Breast epithelium (tissue), 4 donors: ENCODE data around the gene DPM2. TPM values are rescaled to one million over a fixed set of nuclear protein-coding genes. Genes with fewer than 3 reads are reported as not detected.

ENCODE experiments used
- DNase-seq, 2 donors: peaks; one replicate each; pipeline ENCODE4 v3.0.0-alpha.2; 2019; ENCODE audit warnings: low spot score in 2 of 2
- H3K27ac ChIP-seq, 2 donors: fragments of 200-600 bp; sonication (generic) in 1 of 2; one replicate each; pipeline ENCODE4 v1.5.1; 2016 to 2019; ENCODE audit warnings: mild to moderate bottlenecking in 1 of 2
- H3K27me3 ChIP-seq, 2 donors: fragments of 200-600 bp; sonication (generic) in 1 of 2; one replicate each; pipeline versions ENCODE4 v1.5.1 to v1.6.0; 2017 to 2019; ENCODE audit warnings: control low read depth in 1 of 2, mild to moderate bottlenecking in 1 of 2
- H3K36me3 ChIP-seq: fragments of 200-600 bp; one replicate; pipeline ENCODE4 v1.5.1; 2019
- H3K4me1 ChIP-seq, 2 donors: fragments of 200-600 bp; sonication (generic); one replicate each; pipeline ENCODE4 v1.5.1; 2016 to 2019; ENCODE audit warnings: control low read depth in 1 of 2
- H3K4me3 ChIP-seq, 3 donors: fragments of 200-600 bp; sonication (generic); 1 replicate in 2 of 3; 2 replicates in 1 of 3; pipeline ENCODE4 v1.5.1; 2016 to 2019; ENCODE audit warnings: mild to moderate bottlenecking in 3 of 3, moderate library complexity in 2 of 3
- H3K9me3 ChIP-seq, 2 donors: fragments of 200-600 bp; sonication (generic) in 1 of 2; one replicate each; pipeline ENCODE4 v1.5.1; 2016 to 2019; ENCODE audit warnings: control low read depth in 1 of 2
- POLR2A ChIP-seq: fragments of 450-650 bp; IDR thresholded peaks from one replicate; pipeline ENCODE4 v1.6.1; 2016; ENCODE audit warnings: antibody characterized with exemption, mild to moderate bottlenecking, moderate library complexity
- POLR2AphosphoS5 ChIP-seq, 3 donors: sonication (generic); formaldehyde crosslinking; IDR thresholded peaks; one replicate each; pipeline ENCODE4 v1.6.1; 2017; ENCODE audit warnings: antibody characterized with exemption in 3 of 3
- intact Hi-C: fragments of 100-400 bp; cut with DNase I; formaldehyde crosslinking; loops from one replicate; pipeline ENCODE4 v1.15.1; 2023; ENCODE audit warnings: low total_unique reads
- total RNA-seq, 3 donors: library from RNA; depleted of rRNA; stranded (reverse); fragments of >200 nt; gene quantifications; one replicate each; pipeline ENCODE4 v1.1.0, GENCODE V29; 2016
- TF ChIP-seq, protein P1 (sequence below), 3 donors: fragments of 450-650 bp; IDR thresholded peaks; one replicate each; pipeline ENCODE4 v1.5.1; 2016 to 2017; ENCODE audit warnings: antibody characterized with exemption in 3 of 3, mild to moderate bottlenecking in 3 of 3, moderate library complexity in 3 of 3

DPM2 gene
- total RNA-seq, 3 donors from 2014 or later = 10.6 to 17.4 (median 17.1) TPM

DNA sequence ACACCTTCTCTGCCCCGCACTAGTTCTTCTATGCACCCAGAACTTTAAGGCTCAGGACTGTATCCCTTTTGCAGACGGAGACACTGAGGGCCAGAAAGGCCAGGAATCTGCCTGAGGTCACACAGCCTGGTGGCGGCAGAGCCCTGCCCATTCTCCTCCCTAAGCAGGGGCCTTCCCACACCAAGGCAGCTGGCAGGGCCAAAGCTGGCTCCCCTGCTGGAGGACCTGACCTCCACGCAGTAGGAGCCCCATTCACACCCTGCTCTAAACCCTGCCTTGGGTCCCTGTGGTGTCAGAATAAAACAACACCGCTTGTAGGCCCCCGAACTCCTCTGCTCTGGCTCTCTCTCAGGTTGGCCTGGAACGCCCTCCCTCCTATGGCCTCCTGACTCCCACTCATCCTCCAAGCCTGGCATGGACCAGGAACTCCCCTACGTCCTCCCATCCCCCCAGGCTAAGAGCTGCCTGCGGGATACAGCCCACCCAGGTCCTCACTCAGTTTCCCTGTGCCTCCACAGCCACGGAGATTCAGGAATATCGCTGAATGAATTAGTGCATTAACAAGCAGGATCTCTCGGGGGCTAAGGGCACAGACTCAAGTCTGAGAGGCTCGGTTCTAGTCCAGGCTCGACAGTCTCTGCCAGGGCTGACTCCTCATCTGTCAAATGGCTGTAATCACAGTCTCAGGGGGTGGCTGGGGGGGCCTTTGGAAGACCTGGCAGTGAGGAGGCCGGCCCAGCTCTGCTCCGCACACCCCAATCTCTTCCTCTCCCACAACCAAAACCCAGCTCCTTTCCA, 41.1 kb downstream of the DPM2 start:
- H3K4me3 ChIP-seq = peak overlapping the region; percentile 91 to 98 (median 93)
- peaks cover 4 to 12% of the 10 kb centered on the region in 2 donors for H3K9me3 ChIP-seq
- intact Hi-C loops = no loop called here
- TF ChIP-seq, protein P1, sequence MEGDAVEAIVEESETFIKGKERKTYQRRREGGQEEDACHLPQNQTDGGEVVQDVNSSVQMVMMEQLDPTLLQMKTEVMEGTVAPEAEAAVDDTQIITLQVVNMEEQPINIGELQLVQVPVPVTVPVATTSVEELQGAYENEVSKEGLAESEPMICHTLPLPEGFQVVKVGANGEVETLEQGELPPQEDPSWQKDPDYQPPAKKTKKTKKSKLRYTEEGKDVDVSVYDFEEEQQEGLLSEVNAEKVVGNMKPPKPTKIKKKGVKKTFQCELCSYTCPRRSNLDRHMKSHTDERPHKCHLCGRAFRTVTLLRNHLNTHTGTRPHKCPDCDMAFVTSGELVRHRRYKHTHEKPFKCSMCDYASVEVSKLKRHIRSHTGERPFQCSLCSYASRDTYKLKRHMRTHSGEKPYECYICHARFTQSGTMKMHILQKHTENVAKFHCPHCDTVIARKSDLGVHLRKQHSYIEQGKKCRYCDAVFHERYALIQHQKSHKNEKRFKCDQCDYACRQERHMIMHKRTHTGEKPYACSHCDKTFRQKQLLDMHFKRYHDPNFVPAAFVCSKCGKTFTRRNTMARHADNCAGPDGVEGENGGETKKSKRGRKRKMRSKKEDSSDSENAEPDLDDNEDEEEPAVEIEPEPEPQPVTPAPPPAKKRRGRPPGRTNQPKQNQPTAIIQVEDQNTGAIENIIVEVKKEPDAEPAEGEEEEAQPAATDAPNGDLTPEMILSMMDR (IDR thresholded peaks at IDR 0.05) = no peak
- no peak for TF ChIP-seq POLR2AphosphoS5 (IDR thresholded peaks at IDR 0.05)
- peak overlapping the region; percentile 87 to 96 for H3K27ac ChIP-seq
- peaks cover 18% of the 10 kb centered on the region for H3K36me3 ChIP-seq
- H3K4me1 ChIP-seq = peaks cover 0 to 6% of the 10 kb centered on the region in 2 donors
- no peaks in the 10 kb centered on the region for H3K27me3 ChIP-seq
- DNase-seq = no peak

DNA sequence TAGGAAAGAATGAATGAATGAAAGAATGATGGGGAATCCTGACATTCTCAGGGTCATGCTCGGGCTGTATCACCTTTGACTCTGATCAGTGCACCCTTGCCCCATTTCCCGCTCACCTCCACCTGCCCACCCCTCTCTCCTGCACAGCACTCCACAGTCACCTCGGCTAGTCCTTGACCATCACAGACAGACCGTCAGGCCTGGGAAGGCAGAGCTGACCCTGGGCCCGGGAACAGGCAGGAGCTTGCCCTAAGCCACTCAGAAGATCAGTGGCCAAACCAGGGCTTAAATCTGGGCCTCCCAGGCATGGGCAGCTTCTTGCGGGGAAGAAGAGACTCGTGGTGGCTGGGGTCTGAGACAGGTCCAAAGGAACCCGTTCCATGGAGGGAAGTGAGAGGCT, 41.8 kb downstream of the DPM2 start:
- Histone ChIP-seq H3K4me1 (peaks cover 0 to 6% of the 10 kb centered on the region in 2 donors), H3K4me3 (peak overlapping the region in 1 of 3 donors; percentile 93), H3K9me3 (peaks cover 4 to 12% of the 10 kb centered on the region in 2 donors), H3K36me3 (peaks cover 18% of the 10 kb centered on the region), H3K27ac (peak overlapping the region in 1 of 2 donors; percentile 96), H3K27me3 (no peaks in the 10 kb centered on the region)
- intact Hi-C loops = no loop called here
- DNase-seq = no peak
- TF ChIP-seq POLR2AphosphoS5 (IDR thresholded peaks at IDR 0.05) (no peak), POLR2A (no peak)
- TF ChIP-seq, protein P1 (IDR thresholded peaks at IDR 0.05) = no peak

DNA sequence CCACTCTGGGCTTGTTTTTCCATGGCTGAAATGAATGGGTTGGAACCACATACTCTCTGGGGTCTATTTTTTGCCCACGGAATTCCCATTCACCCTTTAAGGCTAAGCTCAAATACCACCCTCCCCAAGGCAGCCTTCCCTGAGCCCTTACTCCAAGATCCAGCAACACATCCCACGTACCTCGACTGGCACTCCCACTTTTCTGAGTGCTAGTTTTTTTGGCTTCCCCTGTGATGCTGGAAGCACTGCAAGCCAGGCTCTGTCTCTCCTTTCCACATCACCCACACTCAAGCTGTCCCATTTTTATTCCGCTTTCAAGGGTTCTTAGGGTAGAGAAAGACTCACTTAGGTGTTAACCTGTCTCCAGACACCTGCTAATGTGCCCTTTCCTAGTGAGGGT, 44.3 kb downstream of the DPM2 start:
- peaks cover 0 to 6% of the 10 kb centered on the region in 2 donors for H3K4me1 ChIP-seq
- DNase-seq = no peak
- H3K4me3 ChIP-seq = no peak overlapping the region
- no peaks in the 10 kb centered on the region for H3K27me3 ChIP-seq
- H3K36me3 ChIP-seq = peaks cover 21% of the 10 kb centered on the region
- peaks cover 4 to 12% of the 10 kb centered on the region in 2 donors for H3K9me3 ChIP-seq
- TF ChIP-seq POLR2A = no peak
- no peak for TF ChIP-seq POLR2AphosphoS5 (IDR thresholded peaks at IDR 0.05)
- TF ChIP-seq, protein P1 (IDR thresholded peaks at IDR 0.05) = no peak
- intact Hi-C loops = no loop called here
- no peak overlapping the region for H3K27ac ChIP-seq

DNA sequence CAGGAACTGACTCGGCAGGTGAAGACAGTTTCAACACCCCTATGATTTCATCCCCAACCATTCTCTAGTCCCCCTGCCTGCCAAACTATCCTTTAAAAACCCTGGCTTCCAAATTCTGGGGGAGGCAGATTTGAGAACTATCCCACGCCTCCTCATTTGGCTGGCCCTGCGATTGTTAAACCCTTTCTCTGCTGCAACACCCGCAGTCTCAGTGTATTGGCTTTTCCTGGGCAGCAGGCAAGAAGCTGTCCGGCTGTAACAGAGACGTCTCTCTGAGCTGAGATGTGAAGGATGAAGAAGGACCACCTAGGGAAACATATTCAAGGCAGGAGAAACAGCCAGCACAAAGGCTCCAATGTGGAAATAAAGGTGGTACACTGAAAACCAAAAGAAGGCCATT, 44.8 kb downstream of the DPM2 start:
- no peak overlapping the region for H3K4me3 ChIP-seq
- peaks cover 0 to 6% of the 10 kb centered on the region in 2 donors for H3K4me1 ChIP-seq
- H3K36me3 ChIP-seq = peaks cover 21% of the 10 kb centered on the region
- no peak overlapping the region for H3K27ac ChIP-seq
- DNase-seq = no peak
- TF ChIP-seq, protein P1 (IDR thresholded peaks at IDR 0.05) = no peak
- TF ChIP-seq POLR2AphosphoS5 (IDR thresholded peaks at IDR 0.05) = no peak
- TF ChIP-seq POLR2A = no peak
- no peaks in the 10 kb centered on the region for H3K27me3 ChIP-seq
- intact Hi-C loops = no loop called here
- H3K9me3 ChIP-seq = peaks cover 4 to 12% of the 10 kb centered on the region in 2 donors

DNA sequence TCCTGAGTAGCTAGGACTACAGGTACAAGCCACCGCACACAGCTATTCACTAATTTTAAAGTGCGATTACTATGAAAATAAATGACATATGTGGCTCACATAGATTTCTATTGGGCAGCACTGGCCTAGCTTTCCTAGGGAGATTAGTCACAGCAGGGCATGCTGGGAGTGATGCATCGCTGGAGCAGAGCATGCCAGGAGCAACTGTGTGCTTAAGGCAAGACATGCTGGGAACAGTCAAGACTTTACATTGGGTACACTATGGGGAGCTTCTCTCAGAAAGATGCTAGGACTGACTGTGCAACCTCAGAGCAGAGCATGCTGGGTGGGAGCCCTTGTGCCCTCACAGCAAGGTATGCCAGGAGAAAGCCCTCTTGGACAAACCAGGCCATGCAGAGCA, 47.6 kb downstream of the DPM2 start:
- no peak overlapping the region for H3K4me3 ChIP-seq
- peaks cover 21% of the 10 kb centered on the region for H3K36me3 ChIP-seq
- no peaks in the 10 kb centered on the region for H3K4me1 ChIP-seq
- no peak for DNase-seq
- peaks cover 4 to 12% of the 10 kb centered on the region in 2 donors for H3K9me3 ChIP-seq
- TF ChIP-seq, protein P1 (IDR thresholded peaks at IDR 0.05) = no peak
- TF ChIP-seq POLR2A (no peak), POLR2AphosphoS5 (IDR thresholded peaks at IDR 0.05) (no peak)
- no peaks in the 10 kb centered on the region for H3K27me3 ChIP-seq
- intact Hi-C loops = no loop called here
- no peak overlapping the region for H3K27ac ChIP-seq
